Testis (tissue), 3 donors: Measurements from ENCODE around the gene LTB4R2. TPM values are rescaled to one million over a fixed set of nuclear protein-coding genes. Genes with fewer than 3 reads are reported as not detected.

Experiments
- DNase-seq: peaks from one replicate; pipeline ENCODE4 v3.0.0-alpha.2; 2019
- H3K27ac ChIP-seq, 2 donors: fragments of 200-600 bp; sonication (generic); one replicate each; pipeline ENCODE4 v1.5.1; 2019
- H3K27me3 ChIP-seq: fragments of 200-600 bp; sonication (generic); one replicate; pipeline ENCODE4 v1.5.1; 2019
- H3K36me3 ChIP-seq: fragments of 200-600 bp; sonication (generic); one replicate; pipeline ENCODE4 v1.5.1; 2017; ENCODE audit warnings: low read depth; ENCODE audit errors: missing control alignments
- H3K4me1 ChIP-seq: fragments of 200-600 bp; sonication (generic); one replicate; pipeline ENCODE4 v1.5.1; 2019
- H3K4me3 ChIP-seq, 2 donors: fragments of 200-600 bp; sonication (generic); one replicate each; pipeline ENCODE4 v1.5.1; 2017 to 2019
- H3K9me3 ChIP-seq: fragments of 200-600 bp; sonication (generic); one replicate; pipeline ENCODE4 v1.5.1; 2017
- POLR2A ChIP-seq: fragments of 450-650 bp; IDR thresholded peaks from one replicate; pipeline ENCODE4 v1.6.1; 2017; ENCODE audit warnings: antibody characterized with exemption, mild to moderate bottlenecking, moderate library complexity
- WGBS, 2 donors: methylation state at CpG; one replicate each; pipeline ENCODE4 v1.1.5; 2018; 5-methylcytosine and 5-hydroxymethylcytosine counted together
- intact Hi-C: fragments of 100-400 bp; cut with DNase I; formaldehyde crosslinking; loops from one replicate; pipeline ENCODE4 v1.15.1; 2023; ENCODE audit warnings: low total_unique reads
- polyA plus RNA-seq: library from polyadenylated mRNA; stranded (reverse); fragments of 350-450 nt; fragmentation: Illumina TruSeq; extraction: RNeasy Lipid Tissue Mini Kit (QIAGEN cat#74804); gene quantifications from one replicate; pipeline ENCODE4 v1.2.3, GENCODE V29; 2014; ENCODE audit warnings: low read depth, low replicate concordance; ENCODE audit not compliant: insufficient read depth
- total RNA-seq, 2 donors: library from RNA; depleted of rRNA; stranded (reverse); fragments of >200 nt; gene quantifications; one replicate each; pipeline ENCODE4 v1.2.3, GENCODE V29; 2016
- TF ChIP-seq, protein P1 (sequence below), 3 experiments: fragments of 450-650 bp in 2 of 3; fragments of 200-600 bp in 1 of 3; sonication (generic) in 1 of 3; IDR thresholded peaks; one replicate each; pipeline ENCODE4 v1.5.1; 2016 to 2019; ENCODE audit warnings: antibody characterized with exemption in 3 of 3, mild to moderate bottlenecking in 2 of 3, moderate library complexity in 1 of 3

LTB4R2 gene
- total and polyA plus RNA-seq, 3 donors from 2014 or later: 4.2 to 28.1 (median 23.4) TPM

DNA sequence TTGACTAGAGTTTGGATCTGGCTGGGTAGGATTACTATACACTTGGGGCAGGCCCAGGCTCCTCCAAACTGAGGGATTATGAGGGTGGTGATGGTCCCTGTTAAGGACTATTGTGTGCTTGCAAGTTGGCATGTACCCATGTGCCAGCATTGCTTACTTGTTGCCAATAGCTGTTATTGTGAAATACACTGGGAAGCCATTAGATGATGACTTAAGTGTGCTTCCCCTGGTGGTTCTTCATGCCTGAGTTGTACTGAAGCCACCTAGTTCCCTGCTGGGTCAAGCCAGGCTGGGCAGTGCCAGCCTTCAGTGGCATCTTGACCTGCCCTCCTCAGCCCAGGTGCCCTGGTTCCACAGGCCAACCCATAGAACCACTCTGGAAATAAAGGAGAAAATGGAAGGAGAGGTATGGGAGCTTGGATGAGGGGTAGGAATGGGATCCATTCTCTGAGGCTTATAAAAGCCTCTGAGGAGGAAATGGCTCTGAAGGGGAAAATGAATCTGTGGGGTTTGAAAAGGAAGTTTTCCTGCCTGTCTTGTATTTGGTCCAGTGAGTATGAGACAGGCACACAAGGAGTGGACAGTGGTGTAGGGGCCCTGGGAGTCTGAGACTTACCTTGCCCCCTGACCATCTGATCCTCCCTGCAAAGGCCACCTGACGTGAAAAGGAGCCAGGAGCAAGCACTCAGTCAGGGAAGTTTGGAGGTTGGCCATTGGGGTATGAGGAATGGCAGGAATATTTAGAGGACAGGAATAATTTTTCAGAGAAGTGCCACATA, 2.1 kb downstream of the LTB4R2 start:
- H3K36me3 ChIP-seq: no peaks in the 10 kb centered on the region
- no peaks in the 10 kb centered on the region for H3K9me3 ChIP-seq
- 87 to 93% methylated on average over 1 of the region's 1 CpG for WGBS, 2 donors
- TF ChIP-seq, protein P1, sequence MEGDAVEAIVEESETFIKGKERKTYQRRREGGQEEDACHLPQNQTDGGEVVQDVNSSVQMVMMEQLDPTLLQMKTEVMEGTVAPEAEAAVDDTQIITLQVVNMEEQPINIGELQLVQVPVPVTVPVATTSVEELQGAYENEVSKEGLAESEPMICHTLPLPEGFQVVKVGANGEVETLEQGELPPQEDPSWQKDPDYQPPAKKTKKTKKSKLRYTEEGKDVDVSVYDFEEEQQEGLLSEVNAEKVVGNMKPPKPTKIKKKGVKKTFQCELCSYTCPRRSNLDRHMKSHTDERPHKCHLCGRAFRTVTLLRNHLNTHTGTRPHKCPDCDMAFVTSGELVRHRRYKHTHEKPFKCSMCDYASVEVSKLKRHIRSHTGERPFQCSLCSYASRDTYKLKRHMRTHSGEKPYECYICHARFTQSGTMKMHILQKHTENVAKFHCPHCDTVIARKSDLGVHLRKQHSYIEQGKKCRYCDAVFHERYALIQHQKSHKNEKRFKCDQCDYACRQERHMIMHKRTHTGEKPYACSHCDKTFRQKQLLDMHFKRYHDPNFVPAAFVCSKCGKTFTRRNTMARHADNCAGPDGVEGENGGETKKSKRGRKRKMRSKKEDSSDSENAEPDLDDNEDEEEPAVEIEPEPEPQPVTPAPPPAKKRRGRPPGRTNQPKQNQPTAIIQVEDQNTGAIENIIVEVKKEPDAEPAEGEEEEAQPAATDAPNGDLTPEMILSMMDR (IDR thresholded peaks at IDR 0.05): no peak
- TF ChIP-seq POLR2A: no peak
- peaks cover 15% of the 10 kb centered on the region for H3K4me1 ChIP-seq
- H3K27me3 ChIP-seq: no peaks in the 10 kb centered on the region
- peak overlapping the region in 1 of 2 donors; percentile 65 for H3K4me3 ChIP-seq
- no peak for DNase-seq
- intact Hi-C loops: no loop called here
- H3K27ac ChIP-seq: peak overlapping the region in 1 of 2 donors; percentile 80

DNA sequence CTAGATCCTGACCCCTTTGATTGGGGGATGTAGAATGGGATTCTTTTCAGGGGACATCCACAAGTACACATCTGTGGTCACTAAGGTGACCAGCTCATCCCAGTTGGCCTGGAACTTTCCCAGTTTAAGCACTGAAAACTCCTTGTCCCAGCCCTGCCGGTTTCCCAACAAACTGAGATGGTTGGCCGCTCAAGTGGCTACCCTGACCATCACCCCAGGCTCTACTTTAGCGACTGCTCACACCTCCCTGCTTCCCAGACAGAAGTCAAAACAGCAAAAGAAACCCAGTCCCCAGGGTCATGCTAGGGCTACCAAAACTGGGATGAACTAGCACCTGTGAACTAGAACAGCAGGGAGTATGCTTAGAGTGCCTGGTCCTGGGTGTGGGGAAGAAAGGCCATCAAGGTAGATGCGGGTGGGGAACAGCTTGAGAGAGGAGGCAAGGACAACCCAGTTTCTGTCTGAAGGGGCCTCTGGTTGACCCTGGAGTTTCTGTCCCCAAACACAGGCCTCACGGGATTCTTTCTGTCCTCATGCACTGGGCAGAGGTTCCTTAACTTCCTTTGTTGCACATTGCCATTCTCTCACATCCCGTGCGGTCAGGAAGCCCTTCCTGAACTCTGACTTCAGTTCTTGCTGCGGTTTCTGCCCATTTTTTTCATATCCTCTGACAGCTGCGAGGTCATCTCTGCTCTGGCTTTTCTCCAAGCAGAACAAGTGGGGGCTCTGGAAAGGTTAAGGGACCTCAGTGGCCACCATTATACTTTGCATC, 3.0 kb downstream of the LTB4R2 start:
- DNase-seq: peak; percentile 51
- H3K9me3 ChIP-seq: no peaks in the 10 kb centered on the region
- H3K36me3 ChIP-seq: no peaks in the 10 kb centered on the region
- 79 to 84% methylated on average over 9 of the region's 9 CpGs for WGBS, 2 donors
- intact Hi-C loops: no loop called here
- H3K4me1 ChIP-seq: peaks cover 18% of the 10 kb centered on the region
- H3K27ac ChIP-seq: peak overlapping the region in 1 of 2 donors; percentile 80
- no peak for TF ChIP-seq POLR2A
- TF ChIP-seq, protein P1 (IDR thresholded peaks at IDR 0.05): no peak
- no peaks in the 10 kb centered on the region for H3K27me3 ChIP-seq
- H3K4me3 ChIP-seq: no peak overlapping the region

DNA sequence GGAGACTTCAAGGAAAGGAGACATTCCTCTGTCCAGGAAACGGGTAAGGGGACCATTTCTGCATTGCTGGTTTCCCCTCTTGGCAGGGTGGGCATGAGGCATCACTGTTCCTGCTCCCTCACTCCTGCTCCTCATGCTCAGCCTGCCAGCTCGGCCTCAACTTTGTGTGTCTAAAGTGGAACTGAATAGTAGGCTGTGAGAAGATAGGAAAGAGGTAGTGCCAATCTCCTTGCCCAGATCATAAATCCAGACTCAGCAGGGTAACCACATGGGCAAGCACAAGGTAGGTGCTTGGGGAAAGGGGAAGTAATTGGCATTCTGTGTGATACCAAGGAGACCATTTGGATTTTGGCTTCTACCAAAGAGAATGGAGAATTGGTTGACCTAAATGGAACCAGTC, 4.0 kb downstream of the LTB4R2 start:
- DNase-seq: no peak
- Histone ChIP-seq H3K9me3 (no peaks in the 10 kb centered on the region), H3K4me3 (no peak overlapping the region), H3K36me3 (no peaks in the 10 kb centered on the region), H3K27me3 (no peaks in the 10 kb centered on the region), H3K4me1 (peaks cover 18% of the 10 kb centered on the region), H3K27ac (no peak overlapping the region)
- intact Hi-C loops: no loop called here
- WGBS, 2 donors: 77 to 81% methylated on average over 2 of the region's 2 CpGs
- TF ChIP-seq, protein P1 (IDR thresholded peaks at IDR 0.05): no peak
- no peak for TF ChIP-seq POLR2A

DNA sequence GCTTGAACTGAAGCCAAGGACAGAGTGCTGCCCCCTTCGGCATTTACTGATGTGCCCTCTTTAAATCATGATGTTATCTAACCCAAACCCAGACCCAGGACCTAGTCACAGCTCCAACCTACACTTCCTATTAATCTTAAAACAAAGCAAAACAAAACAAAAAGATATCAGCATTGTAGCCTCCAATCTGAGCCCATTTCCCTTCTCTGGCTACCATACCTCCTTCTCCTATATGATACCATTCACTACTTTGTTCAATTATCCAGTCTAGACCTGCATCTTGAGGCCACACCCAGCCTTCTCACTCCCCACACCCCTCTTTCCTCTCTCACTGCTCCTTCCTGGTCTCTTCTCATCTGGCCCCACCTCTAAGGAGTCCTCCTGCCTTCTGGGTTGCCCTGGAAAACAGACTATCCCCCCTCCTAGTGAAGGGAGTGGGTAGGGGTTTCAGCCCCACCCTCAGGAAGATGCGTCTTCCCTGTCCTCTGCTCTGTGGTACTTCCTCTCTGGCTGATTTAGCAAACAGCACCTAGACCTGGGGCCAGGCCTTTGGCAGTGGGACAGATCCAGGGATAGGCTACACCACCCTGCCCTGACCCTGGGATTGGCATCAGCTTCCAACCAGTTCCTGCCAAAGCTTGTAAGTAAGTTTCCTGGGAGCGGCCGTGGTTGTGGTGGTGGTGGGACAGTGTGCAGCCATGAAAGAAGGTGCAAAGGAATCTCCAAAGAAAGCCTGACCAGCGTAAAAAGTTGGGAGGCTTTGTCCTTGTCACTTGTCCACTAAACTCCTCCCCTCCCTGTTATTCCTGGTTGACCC, 4.6 kb downstream of the LTB4R2 start:
- no peaks in the 10 kb centered on the region for H3K27me3 ChIP-seq
- no peak overlapping the region for H3K4me3 ChIP-seq
- no peaks in the 10 kb centered on the region for H3K9me3 ChIP-seq
- intact Hi-C loops: no loop called here
- DNase-seq: no peak
- no peak overlapping the region for H3K27ac ChIP-seq
- TF ChIP-seq, protein P1 (IDR thresholded peaks at IDR 0.05): no peak
- TF ChIP-seq POLR2A: no peak
- WGBS, 2 donors: 76 to 80% methylated on average over 5 of the region's 5 CpGs
- H3K36me3 ChIP-seq: no peaks in the 10 kb centered on the region
- peaks cover 18% of the 10 kb centered on the region for H3K4me1 ChIP-seq
